Placental epithelial cell (primary cell): ENCODE results near the gene YPEL5. TPM values are rescaled to one million over a fixed set of nuclear protein-coding genes. Genes with fewer than 3 reads are reported as not detected.

Experiments used
- small RNA-seq: library from RNA; depleted of rRNA; stranded (forward); fragments of <200 nt; gene quantifications from one replicate; pipeline ENCODE3, GENCODE V24; 2012
- total RNA-seq: library from RNA; depleted of rRNA; stranded (reverse); fragments of >200 nt; gene quantifications from 2 replicates; pipeline ENCODE4 v1.2.3, GENCODE V29; 2012

The YPEL5 gene
- 109 and 123 TPM in 2 replicates for total RNA-seq

GRCh38 chr2:30146337-30147195, at the start of gene YPEL5:
YPEL5 (plus strand) TSS chr2:30147007; CDS start chr2:30156652, 9,645 bp downstream.

Small RNA genes within 50 kb of the gene (small RNA-seq; reads per million reads assigned to genes)
- 0.43 reads per million, percentile 21 among the genes with 10 or more reads in this experiment for gene SNORA10B

Other genes starting within 250 kb of the YPEL5 start
- under 0.01 TPM in 2 replicates for gene ALK, start 225.4 kb upstream of the YPEL5 start, total RNA-seq
- 30.2 and 98.8 TPM in 2 replicates for gene LBH, start 84.5 kb downstream of the YPEL5 start, total RNA-seq